22Rv1 (cell line): ENCODE measurements around the gene ENTREP3.

ENCODE experiments used
- ZFX ChIP-seq: fragments of 450-650 bp; IDR thresholded peaks from 2 replicates; pipeline ENCODE4 v1.6.1; 2017; ENCODE audit warnings: antibody characterized with exemption, borderline replicate concordance
- TF ChIP-seq, protein P1 (sequence below): fragments of 450-650 bp; IDR thresholded peaks from 2 replicates; pipeline ENCODE4 v1.5.1; 2017; ENCODE audit warnings: mild to moderate bottlenecking

DNA sequence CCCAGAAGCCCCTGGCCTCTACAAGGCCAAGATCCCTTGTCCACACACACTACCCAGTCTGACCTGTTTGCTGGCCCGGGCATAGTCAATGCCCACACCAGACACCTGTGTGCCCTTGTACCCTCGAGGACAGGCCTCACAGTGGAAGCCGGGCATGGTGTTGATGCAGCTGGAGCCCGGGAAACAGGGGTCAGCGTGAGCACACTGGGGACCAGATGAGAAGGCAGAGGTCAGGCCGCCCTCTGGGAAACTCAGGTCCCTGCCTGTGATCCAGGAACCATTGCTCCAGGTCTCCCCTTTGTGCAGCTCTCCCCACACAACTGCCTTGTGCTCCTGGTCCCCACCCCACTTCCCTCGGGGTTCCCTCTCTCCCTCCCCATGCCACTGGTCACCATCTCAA is 53.1 kb downstream of the ENTREP3 start:
- TF ChIP-seq, protein P1, sequence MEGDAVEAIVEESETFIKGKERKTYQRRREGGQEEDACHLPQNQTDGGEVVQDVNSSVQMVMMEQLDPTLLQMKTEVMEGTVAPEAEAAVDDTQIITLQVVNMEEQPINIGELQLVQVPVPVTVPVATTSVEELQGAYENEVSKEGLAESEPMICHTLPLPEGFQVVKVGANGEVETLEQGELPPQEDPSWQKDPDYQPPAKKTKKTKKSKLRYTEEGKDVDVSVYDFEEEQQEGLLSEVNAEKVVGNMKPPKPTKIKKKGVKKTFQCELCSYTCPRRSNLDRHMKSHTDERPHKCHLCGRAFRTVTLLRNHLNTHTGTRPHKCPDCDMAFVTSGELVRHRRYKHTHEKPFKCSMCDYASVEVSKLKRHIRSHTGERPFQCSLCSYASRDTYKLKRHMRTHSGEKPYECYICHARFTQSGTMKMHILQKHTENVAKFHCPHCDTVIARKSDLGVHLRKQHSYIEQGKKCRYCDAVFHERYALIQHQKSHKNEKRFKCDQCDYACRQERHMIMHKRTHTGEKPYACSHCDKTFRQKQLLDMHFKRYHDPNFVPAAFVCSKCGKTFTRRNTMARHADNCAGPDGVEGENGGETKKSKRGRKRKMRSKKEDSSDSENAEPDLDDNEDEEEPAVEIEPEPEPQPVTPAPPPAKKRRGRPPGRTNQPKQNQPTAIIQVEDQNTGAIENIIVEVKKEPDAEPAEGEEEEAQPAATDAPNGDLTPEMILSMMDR = no peak
- no peak for TF ChIP-seq ZFX
